ENCODE data around the gene SLC5A2. TPM values are rescaled to one million over a fixed set of nuclear protein-coding genes. Genes with fewer than 3 reads are reported as not detected.

SLC5A2 gene
- polyA plus RNA-seq, 3 donors, result 0.04 TPM; not detected in 2

DNA sequence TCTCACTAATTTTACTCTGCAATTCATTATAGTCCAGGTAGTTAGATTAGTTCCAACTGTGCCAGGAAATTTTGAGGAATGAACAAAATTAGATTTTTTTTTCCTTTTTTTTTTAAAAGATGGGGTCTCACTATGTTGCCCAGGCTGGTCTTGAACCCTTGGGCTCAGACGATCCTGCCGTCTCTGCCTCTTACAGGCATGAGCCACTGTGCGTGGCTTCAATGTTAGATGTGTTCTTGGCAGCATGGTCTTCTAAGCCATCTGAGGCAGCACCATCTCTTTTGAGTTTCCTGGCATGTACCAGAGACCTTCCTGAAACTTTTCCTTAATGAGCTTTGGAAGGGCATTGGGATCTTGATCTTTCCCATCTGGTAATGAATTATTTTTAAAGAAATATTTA is 42.2 kb downstream of the SLC5A2 start:
- no peak overlapping the region for H3K4me3 ChIP-seq (replicated peaks in 1 of 3; ENCODE audit: low read depth in 2 of 3, low read length in 3 of 3)
- TF ChIP-seq CTCF (IDR thresholded peaks at IDR 0.05), result no peak
- H3K4me1 Mint-ChIP-seq, result peaks cover 6% of the 10 kb centered on the region
- no peaks in the 10 kb centered on the region for H3K36me3 Mint-ChIP-seq
- no peaks in the 10 kb centered on the region for H3K36me3 ChIP-seq (replicated peaks in 1 of 2; ENCODE audit: control insufficient read depth in 1 of 2, insufficient read depth in 2 of 2, low read length in 2 of 2)
- H3K4me3 Mint-ChIP-seq, result no peak overlapping the region
- DNase-seq, result no peak
- no peak overlapping the region for H3K4me2 ChIP-seq (replicated peaks; ENCODE audit: extremely low read depth, low read length, poor library complexity, severe bottlenecking)
- H3K27ac ChIP-seq (ENCODE audit: low read depth in 1 of 2, low read length in 2 of 2), result no peak overlapping the region
- no peaks in the 10 kb centered on the region for H3K4me1 ChIP-seq (ENCODE audit: control insufficient read depth in 1 of 2, insufficient read depth in 2 of 2, low read length in 2 of 2)
- intact Hi-C loops (cut with micrococcal nuclease), result no loop called here
- H3K27ac Mint-ChIP-seq, result no peak overlapping the region
- no peaks in the 10 kb centered on the region for H3K79me2 ChIP-seq (ENCODE audit: insufficient read depth, low read length)
- H4K20me1 ChIP-seq (ENCODE audit: insufficient read depth, low read length), result no peaks in the 10 kb centered on the region
- no peak overlapping the region for H2AFZ ChIP-seq (ENCODE audit: insufficient read depth, low read depth, low read length, poor library complexity, severe bottlenecking)
- peaks cover 24 to 25% (median 25%) of the 10 kb centered on the region in 3 donors for H3K27me3 Mint-ChIP-seq (ENCODE audit: low read depth in 3 of 3)
- 80% methylated on average over 2 of the region's 3 CpGs for WGBS (ENCODE audit: insufficient coverage)
- peaks cover 14 to 24% of the 10 kb centered on the region in 2 donors for H3K27me3 ChIP-seq (ENCODE audit: control insufficient read depth in 2 of 2, insufficient read depth in 2 of 2, low read length in 2 of 2)
- H3K9ac ChIP-seq (ENCODE audit: insufficient read depth, low read length, poor library complexity, severe bottlenecking), result no peak overlapping the region
- peaks cover 0 to 16% (median 0%) of the 10 kb centered on the region in 7 donors for H3K9me3 Mint-ChIP-seq
- no peaks in the 10 kb centered on the region for H3K9me3 ChIP-seq (replicated peaks in 1 of 2; ENCODE audit: control insufficient read depth in 1 of 2, insufficient read depth in 1 of 2, low read length in 2 of 2)

- H3K4me2 ChIP-seq (replicated peaks; ENCODE audit: extremely low read depth, low read length, poor library complexity, severe bottlenecking), result no peak within 1 kb of the TSS
- peak within 1 kb of the TSS in 1 of 2 donors; percentile 62 for H3K4me3 Mint-ChIP-seq
These were observed 44.9 kb downstream of the SLC5A2 start, which contains the start of gene AHSP for GRCh38 chr16:31527734-31528274. Gene AHSP, plus strand, starts transcription at chr16:31527900. Its CDS starts 240 bp downstream, at chr16:31528140.

More at GRCh38 chr16:31527734-31528274, 44.9 kb downstream of the SLC5A2 start, which contains the start of gene AHSP:
- Histone ChIP-seq H3K9ac (ENCODE audit: insufficient read depth, low read length, poor library complexity, severe bottlenecking) (no peak within 1 kb of the TSS), H3K79me2 (ENCODE audit: insufficient read depth, low read length) (no peaks in the 10 kb centered on the region), H2AFZ (ENCODE audit: insufficient read depth, low read depth, low read length, poor library complexity, severe bottlenecking) (no peak within 1 kb of the TSS), H3K27me3 (ENCODE audit: control insufficient read depth in 2 of 2, insufficient read depth in 2 of 2, low read length in 2 of 2) (peaks cover 21 to 34% of the 10 kb centered on the region in 2 donors), H3K27ac (ENCODE audit: low read depth in 1 of 2, low read length in 2 of 2) (no peak within 1 kb of the TSS), H4K20me1 (ENCODE audit: insufficient read depth, low read length) (no peaks in the 10 kb centered on the region), H3K4me3 (replicated peaks in 1 of 3; ENCODE audit: low read depth in 2 of 3, low read length in 3 of 3) (no peak within 1 kb of the TSS), H3K9me3 (replicated peaks in 1 of 2; ENCODE audit: control insufficient read depth in 1 of 2, insufficient read depth in 1 of 2, low read length in 2 of 2) (no peaks in the 10 kb centered on the region), H3K36me3 (replicated peaks in 1 of 2; ENCODE audit: control insufficient read depth in 1 of 2, insufficient read depth in 2 of 2, low read length in 2 of 2) (no peaks in the 10 kb centered on the region), H3K4me1 (ENCODE audit: control insufficient read depth in 1 of 2, insufficient read depth in 2 of 2, low read length in 2 of 2) (no peaks in the 10 kb centered on the region)
- 93% methylated on average over 4 of the region's 6 CpGs for WGBS (ENCODE audit: insufficient coverage)
- Mint-ChIP-seq H3K4me1 (peaks cover 6% of the 10 kb centered on the region), H3K36me3 (no peaks in the 10 kb centered on the region), H3K27me3 (ENCODE audit: low read depth in 3 of 3) (peaks cover 26 to 29% (median 28%) of the 10 kb centered on the region in 3 donors), H3K27ac (peak within 1 kb of the TSS in 1 of 7 donors; percentile 38), H3K9me3 (peaks cover 0 to 13% (median 0%) of the 10 kb centered on the region in 7 donors)
- no peak for DNase-seq
- no peak for TF ChIP-seq CTCF (IDR thresholded peaks at IDR 0.05)
- intact Hi-C loops (cut with micrococcal nuclease), result no loop called here

All from CD14-positive monocyte (primary cell).